ENCODE measurements around the gene OR2T10. TPM values are rescaled to one million over a fixed set of nuclear protein-coding genes. Genes with fewer than 3 reads are reported as not detected.

The OR2T10 gene
- total and polyA plus RNA-seq, 10 of the 15 experiments (the other 5 are each of a cell fraction or from before 2014, with no cell fraction given), result not detected

- no peaks in the 10 kb centered on the region for H3K4me1 ChIP-seq (ENCODE audit: control insufficient read depth, insufficient read depth, low read length)
- no CpG with 5 or more reads among the region's 1 CpG for WGBS (ENCODE audit: insufficient coverage, insufficient replicate concordance, low lambda C conversion rate, missing lambda C conversion rate)
- H3K79me2 ChIP-seq (ENCODE audit: control insufficient read depth, insufficient read depth, low read length), result no peaks in the 10 kb centered on the region
- H3K36me3 ChIP-seq (ENCODE audit: control insufficient read depth in 2 of 2, insufficient read depth in 2 of 2, low read length in 1 of 2), result no peaks in the 10 kb centered on the region
- in situ Hi-C loops (cut with MboI) (no loop called here), intact Hi-C loops (cut with micrococcal nuclease; ENCODE audit: unreplicated experiment) (no loop called here)
- ATAC-seq (no peak), FAIRE-seq (no peak), DNase-seq (ENCODE audit: low read depth, low spot score) (no peak)
- POLR2A ChIA-PET, result no interaction called here
- no peaks in the 10 kb centered on the region for H3K27me3 ChIP-seq (replicated peaks in 1 of 2; ENCODE audit: control insufficient read depth in 2 of 2, insufficient read depth in 2 of 2, low read length in 1 of 2)
- no peak overlapping the region for H3K4me2 ChIP-seq (ENCODE audit: control insufficient read depth, insufficient read depth)
- no peak overlapping the region for H3K27ac ChIP-seq (ENCODE audit: control insufficient read depth, insufficient read depth)
- no peaks in the 10 kb centered on the region for H3K9me3 ChIP-seq (replicated peaks; ENCODE audit: control insufficient read depth, insufficient read depth, low read length)
- no peak overlapping the region for H2AFZ ChIP-seq (ENCODE audit: control insufficient read depth, low read depth, low read length)
- H3K4me3 ChIP-seq, result no peak overlapping the region
- no peak for TF ChIP-seq SMAD5 (IDR thresholded peaks at IDR 0.05; ENCODE audit: low read depth)
- TF ChIP-seq SMAD1 (IDR thresholded peaks at IDR 0.05; ENCODE audit: low read depth, partially characterized antibody), result no peak
- no peak for TF ChIP-seq NR2C1 (IDR thresholded peaks at IDR 0.05)
- no peak for TF ChIP-seq REST (IDR thresholded peaks at IDR 0.05; ENCODE audit: low read depth, low read length)
- TF ChIP-seq CBX3 (IDR thresholded peaks at IDR 0.05; ENCODE audit: borderline replicate concordance, low read depth), result no peak
- CTCF ChIA-PET, result no interaction called here
- BruUV-seq (replicated peaks), result no TSS peak
- no peaks in the 10 kb centered on the region for H4K20me1 ChIP-seq (ENCODE audit: control insufficient read depth, insufficient read depth)
- SMC1A ChIA-PET (ENCODE audit: uncharacterized antibody, unreplicated experiment), result no interaction called here
- RAD21 ChIA-PET (ENCODE audit: unreplicated experiment), result no interaction called here
- no peak overlapping the region for H3K9ac ChIP-seq (ENCODE audit: control insufficient read depth, insufficient read depth, low read length)
Observed at GRCh38 chr1:248592655-248593054, 4.8 kb downstream of the OR2T10 start.

GRCh38 chr1:248590055-248590454 lies 7.4 kb downstream of the OR2T10 start:
- no peaks in the 10 kb centered on the region for H4K20me1 ChIP-seq (ENCODE audit: control insufficient read depth, insufficient read depth)
- no peaks in the 10 kb centered on the region for H3K4me1 ChIP-seq (ENCODE audit: control insufficient read depth, insufficient read depth, low read length)
- DNase-seq (ENCODE audit: low read depth, low spot score), result no peak
- no peaks in the 10 kb centered on the region for H3K36me3 ChIP-seq (ENCODE audit: control insufficient read depth in 2 of 2, insufficient read depth in 2 of 2, low read length in 1 of 2)
- H3K27me3 ChIP-seq (replicated peaks in 1 of 2; ENCODE audit: control insufficient read depth in 2 of 2, insufficient read depth in 2 of 2, low read length in 1 of 2), result no peaks in the 10 kb centered on the region
- in situ Hi-C loops (cut with MboI), result no loop called here
- no peak overlapping the region for H3K4me3 ChIP-seq
- WGBS (ENCODE audit: insufficient coverage, insufficient replicate concordance, low lambda C conversion rate, missing lambda C conversion rate), result no CpG with 5 or more reads among the region's 17 CpGs
- ATAC-seq, result no peak
- no peaks in the 10 kb centered on the region for H3K79me2 ChIP-seq (ENCODE audit: control insufficient read depth, insufficient read depth, low read length)
- ChIA-PET POLR2A (no interaction called here), CTCF (no interaction called here), RAD21 (ENCODE audit: unreplicated experiment) (no interaction called here), SMC1A (ENCODE audit: uncharacterized antibody, unreplicated experiment) (no interaction called here)
- FAIRE-seq, result no peak
- H3K27ac ChIP-seq (ENCODE audit: control insufficient read depth, insufficient read depth), result no peak overlapping the region
- H3K9me3 ChIP-seq (replicated peaks; ENCODE audit: control insufficient read depth, insufficient read depth, low read length), result no peaks in the 10 kb centered on the region
- no peak overlapping the region for H3K9ac ChIP-seq (ENCODE audit: control insufficient read depth, insufficient read depth, low read length)
- intact Hi-C loops (cut with micrococcal nuclease; ENCODE audit: unreplicated experiment), result no loop called here
- no TSS peak for BruUV-seq (replicated peaks)
- H2AFZ ChIP-seq (ENCODE audit: control insufficient read depth, low read depth, low read length), result no peak overlapping the region
- no peak overlapping the region for H3K4me2 ChIP-seq (ENCODE audit: control insufficient read depth, insufficient read depth)
- TF ChIP-seq ETV6 (conservative IDR thresholded peaks at IDR 0.05 in 1 of 2, IDR thresholded peaks at IDR 0.05 in 1 of 2; ENCODE audit: borderline replicate concordance in 1 of 2, low read depth in 1 of 2) (no peak), EZH2 (IDR thresholded peaks at IDR 0.05; ENCODE audit: borderline replicate concordance, control insufficient read depth, low read depth, low read length) (no peak), RB1 (IDR thresholded peaks at IDR 0.05; ENCODE audit: borderline replicate concordance) (no peak), ELK1 (IDR thresholded peaks at IDR 0.05; ENCODE audit: low read depth, low read length) (no peak), RCOR1 (conservative IDR thresholded peaks at IDR 0.05; ENCODE audit: low read depth, low read length) (no peak), MEF2A (IDR thresholded peaks at IDR 0.05; ENCODE audit: insufficient read depth, low read depth, low read length) (no peak), NR2C1 (IDR thresholded peaks at IDR 0.05) (no peak), SUPT20H (IDR thresholded peaks at IDR 0.05; ENCODE audit: borderline replicate concordance, control insufficient read depth, low read depth, low read length) (no peak), TARDBP (IDR thresholded peaks at IDR 0.05; ENCODE audit: borderline replicate concordance) (no peak), SIN3A (IDR thresholded peaks at IDR 0.05; ENCODE audit: low read depth, low read length) (no peak), ZZZ3 (IDR thresholded peaks at IDR 0.05; ENCODE audit: control insufficient read depth, insufficient read length, low read depth) (no peak)
